GM12873 (cell line): ENCODE measurements around the gene MST1R.

ENCODE experiments used
- TF ChIP-seq, protein P1 (sequence below): IDR thresholded peaks from 2 replicates; pipeline ENCODE4 v1.5.1; 2012; ENCODE audit warnings: low read depth, mild to moderate bottlenecking, moderate library complexity, low read length, control low read depth; ENCODE audit not compliant: insufficient read depth; ENCODE audit errors: missing control alignments

Gene MST1R

DNA sequence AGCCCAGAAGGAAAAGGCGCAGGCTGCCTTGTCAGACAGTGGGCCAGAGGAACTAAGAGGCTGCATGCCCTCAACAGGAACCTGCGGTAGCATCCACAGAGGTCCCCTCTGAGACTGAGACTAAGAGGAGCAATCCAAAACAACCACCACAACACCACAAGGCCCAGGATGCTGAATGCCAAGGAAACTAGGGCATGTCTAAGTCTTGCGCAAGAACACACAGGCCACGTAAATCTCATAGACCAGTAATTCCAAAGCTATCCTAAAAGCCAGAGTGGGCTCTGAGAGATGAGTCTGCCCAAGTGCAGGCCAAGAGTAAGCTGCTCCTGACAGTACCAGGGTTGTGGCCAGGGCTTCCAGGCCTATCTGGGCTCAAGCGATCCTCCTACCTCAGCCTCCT is 13.0 kb upstream of the MST1R start:
- TF ChIP-seq, protein P1, sequence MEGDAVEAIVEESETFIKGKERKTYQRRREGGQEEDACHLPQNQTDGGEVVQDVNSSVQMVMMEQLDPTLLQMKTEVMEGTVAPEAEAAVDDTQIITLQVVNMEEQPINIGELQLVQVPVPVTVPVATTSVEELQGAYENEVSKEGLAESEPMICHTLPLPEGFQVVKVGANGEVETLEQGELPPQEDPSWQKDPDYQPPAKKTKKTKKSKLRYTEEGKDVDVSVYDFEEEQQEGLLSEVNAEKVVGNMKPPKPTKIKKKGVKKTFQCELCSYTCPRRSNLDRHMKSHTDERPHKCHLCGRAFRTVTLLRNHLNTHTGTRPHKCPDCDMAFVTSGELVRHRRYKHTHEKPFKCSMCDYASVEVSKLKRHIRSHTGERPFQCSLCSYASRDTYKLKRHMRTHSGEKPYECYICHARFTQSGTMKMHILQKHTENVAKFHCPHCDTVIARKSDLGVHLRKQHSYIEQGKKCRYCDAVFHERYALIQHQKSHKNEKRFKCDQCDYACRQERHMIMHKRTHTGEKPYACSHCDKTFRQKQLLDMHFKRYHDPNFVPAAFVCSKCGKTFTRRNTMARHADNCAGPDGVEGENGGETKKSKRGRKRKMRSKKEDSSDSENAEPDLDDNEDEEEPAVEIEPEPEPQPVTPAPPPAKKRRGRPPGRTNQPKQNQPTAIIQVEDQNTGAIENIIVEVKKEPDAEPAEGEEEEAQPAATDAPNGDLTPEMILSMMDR: no peak

DNA sequence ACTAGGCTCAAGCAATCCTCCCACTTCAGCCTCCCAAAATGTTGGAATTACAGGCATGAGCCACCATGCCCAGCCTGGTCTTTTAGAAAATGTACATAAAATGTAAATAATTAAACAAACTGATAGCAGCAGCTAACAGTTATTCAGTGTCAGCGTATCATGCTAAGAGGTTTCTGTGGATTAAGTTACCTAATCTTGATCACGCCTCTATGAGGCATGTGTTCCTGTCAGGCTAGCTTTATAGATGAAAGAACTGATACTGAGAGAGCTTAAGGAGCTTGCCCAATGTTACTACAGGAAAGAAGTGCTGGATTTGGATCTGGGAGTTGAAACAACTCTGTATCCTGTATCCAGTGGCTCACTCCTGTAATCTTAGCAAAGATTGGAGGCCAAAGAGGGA is 11.2 kb upstream of the MST1R start:
- TF ChIP-seq, protein P1: no peak

DNA sequence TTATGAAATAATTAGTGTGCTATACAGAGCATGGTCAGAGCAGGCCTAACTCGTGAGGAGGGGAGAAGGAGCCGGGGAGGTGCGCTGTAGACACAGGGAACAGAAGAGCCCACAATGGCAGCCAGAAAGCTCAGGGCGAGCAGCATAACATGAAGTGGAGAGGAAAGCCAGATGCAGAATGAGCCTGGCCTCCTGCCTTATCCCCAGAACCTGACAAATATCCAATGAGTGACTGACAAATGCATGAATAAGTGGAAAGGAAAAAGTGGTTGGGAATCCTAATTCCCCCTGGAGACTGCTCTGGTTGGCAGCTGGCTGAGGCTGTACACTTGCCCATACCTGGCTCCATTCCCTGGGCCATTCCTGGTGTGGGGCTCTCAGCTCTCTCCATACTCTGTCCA is 9.2 kb upstream of the MST1R start:
- TF ChIP-seq, protein P1: no peak

DNA sequence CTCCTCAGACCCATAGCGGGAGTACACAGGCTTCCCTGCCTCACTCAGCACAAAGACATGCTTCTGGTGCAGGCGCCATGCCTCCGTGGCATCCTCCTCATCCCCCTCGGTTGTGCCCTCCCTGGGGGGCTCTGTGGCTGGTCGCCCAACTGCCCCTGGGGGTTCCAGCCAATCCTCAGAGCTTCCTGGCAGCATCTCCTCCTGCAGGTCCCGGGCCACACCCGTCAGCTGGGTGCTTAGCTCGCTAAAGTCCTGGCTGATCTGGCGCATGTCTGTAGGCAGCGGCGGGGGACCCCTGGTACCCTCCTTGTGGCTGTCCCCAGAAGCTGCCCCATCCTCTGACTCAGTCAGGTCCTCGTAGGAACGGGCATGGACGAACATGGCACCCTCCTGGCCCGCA is 7.9 kb upstream of the MST1R start:
- TF ChIP-seq, protein P1: no peak

DNA sequence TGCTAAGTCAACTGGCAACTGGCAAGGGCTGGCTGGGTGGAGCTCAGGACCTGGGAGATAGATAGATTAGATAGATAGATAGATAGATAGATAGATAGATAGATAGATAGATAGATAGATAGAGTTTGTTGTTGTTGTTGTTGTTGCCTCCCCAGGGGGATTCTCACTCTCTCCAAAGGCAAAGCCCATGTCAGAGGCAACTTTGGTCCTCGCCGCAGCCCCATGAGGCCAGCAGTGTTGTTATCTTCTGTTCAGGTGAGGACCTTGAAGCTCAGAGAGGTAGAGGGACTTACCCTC is 7.4 kb upstream of the MST1R start:
- TF ChIP-seq, protein P1: no peak

DNA sequence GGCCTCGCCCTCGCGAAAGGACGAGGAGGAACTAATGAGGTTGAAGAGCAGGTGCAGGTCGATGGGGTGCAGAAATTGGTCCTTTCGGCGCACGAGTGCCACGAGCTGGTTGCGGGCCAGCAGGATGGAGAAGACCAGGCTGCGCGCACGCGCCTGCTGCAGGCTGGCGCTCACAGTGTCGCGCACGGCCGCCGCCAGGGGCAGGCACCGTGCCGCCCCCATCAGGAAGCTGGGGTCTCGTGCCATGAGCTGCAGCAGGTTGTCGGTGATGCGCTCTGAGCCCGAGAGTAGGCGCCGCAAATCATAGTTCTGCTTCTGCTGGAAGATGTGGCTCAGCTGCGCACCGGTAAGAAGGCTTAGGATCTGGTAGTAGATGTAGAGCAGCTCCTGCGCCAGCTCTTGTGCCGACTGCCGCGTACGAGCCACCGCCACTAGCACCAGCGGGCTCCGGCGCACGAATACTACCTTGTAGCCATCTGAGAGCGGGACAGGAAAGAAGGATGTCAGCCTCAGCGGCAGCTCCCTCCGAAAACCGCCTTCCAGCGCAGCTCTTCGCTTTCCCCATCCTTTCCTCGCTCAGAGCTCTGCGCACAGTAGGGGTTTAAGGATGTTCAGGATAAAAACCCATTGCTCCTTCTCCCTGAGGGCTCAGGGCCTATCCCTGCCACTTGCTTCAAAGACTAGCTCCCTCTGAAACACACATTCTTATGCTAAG is 6.9 kb upstream of the MST1R start:
- TF ChIP-seq, protein P1: no peak

DNA sequence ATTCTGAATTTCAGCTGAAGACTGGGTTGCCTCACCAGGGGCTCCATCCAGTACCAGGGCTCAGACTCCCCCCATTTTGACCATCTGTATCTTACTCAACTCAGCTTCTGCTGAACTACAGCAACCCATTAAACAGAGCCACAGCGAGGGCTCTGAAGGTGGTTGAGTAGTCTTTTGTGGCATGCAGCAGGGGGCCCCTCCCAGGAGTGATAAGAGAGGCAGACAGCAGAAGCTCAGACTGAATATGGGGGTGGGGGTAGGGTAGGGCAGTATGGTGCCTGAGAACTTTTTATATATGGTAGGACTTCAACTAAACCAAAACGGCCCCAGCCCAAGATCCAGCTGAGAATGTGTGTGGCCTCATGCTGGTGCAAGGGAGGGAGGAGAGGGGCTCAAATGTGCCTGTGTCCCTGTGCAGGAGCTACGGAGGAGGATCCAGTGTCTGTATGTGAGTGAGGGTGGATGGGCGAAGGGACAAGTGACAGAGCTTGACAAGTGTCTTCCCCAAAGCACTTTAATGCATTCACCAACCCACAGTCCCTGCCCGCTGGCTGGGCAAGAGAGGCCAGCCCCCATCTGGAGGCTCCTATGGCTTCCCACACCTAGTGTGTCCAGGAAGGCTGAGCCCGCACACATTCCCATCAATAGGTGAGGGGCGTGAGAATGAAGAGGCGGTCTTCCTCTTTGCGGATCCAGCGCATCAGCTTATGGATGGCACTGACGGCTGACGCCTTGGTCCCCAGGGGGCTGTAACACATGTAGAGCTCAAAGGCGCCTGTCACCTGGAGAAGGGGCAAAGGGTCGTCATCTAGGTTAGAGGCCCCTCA is 4.9 kb upstream of the MST1R start:
- TF ChIP-seq, protein P1: no peak
